KMS-11 (cell line): ENCODE measurements around the gene PCDHAC2.

Experiments used
- H2AFZ ChIP-seq: fragments of 200-600 bp; sonication (generic); 2 replicates; pipeline ENCODE4 v1.6.1; 2016; ENCODE audit warnings: antibody characterized with exemption, mixed run types, low read depth
- H3K27ac ChIP-seq: fragments of 200-600 bp; sonication (generic); 2 replicates; pipeline ENCODE4 v1.6.1; 2016; ENCODE audit warnings: mild to moderate bottlenecking, mixed run types
- H3K27me3 ChIP-seq: fragments of 200-600 bp; sonication (generic); 2 replicates; pipeline ENCODE4 v1.6.1; 2017; ENCODE audit warnings: mild to moderate bottlenecking, low read depth, mixed run types, moderate library complexity; ENCODE audit not compliant: insufficient read depth
- H3K36me3 ChIP-seq: fragments of 200-600 bp; sonication (generic); 2 replicates; pipeline ENCODE4 v1.6.1; 2017; ENCODE audit warnings: mild to moderate bottlenecking, mixed run types; ENCODE audit not compliant: insufficient read depth
- H3K4me1 ChIP-seq: fragments of 200-600 bp; sonication (generic); 2 replicates; pipeline ENCODE4 v1.6.1; 2016; ENCODE audit warnings: mild to moderate bottlenecking, low read depth, mixed run types; ENCODE audit not compliant: poor library complexity, severe bottlenecking
- H3K4me2 ChIP-seq: fragments of 200-600 bp; sonication (generic); 2 replicates; pipeline ENCODE4 v1.7.0; 2016; ENCODE audit warnings: mild to moderate bottlenecking, mixed run types
- H3K4me3 ChIP-seq: fragments of 200-600 bp; sonication (generic); IDR thresholded peaks from 2 replicates; pipeline ENCODE4 v1.6.1; 2017; ENCODE audit warnings: low read depth, low read length, mixed read lengths; ENCODE audit not compliant: insufficient read depth
- H3K79me2 ChIP-seq: fragments of 200-600 bp; sonication (generic); 2 replicates; pipeline ENCODE4 v1.6.1; 2016; ENCODE audit warnings: low read depth, mixed run types; ENCODE audit not compliant: insufficient read depth
- H3K9ac ChIP-seq: fragments of 200-600 bp; sonication (generic); 2 replicates; pipeline ENCODE4 v1.6.1; 2016; ENCODE audit warnings: mild to moderate bottlenecking, mixed run types
- H4K20me1 ChIP-seq: fragments of 200-600 bp; sonication (generic); 2 replicates; pipeline ENCODE4 v1.6.1; 2016; ENCODE audit warnings: mild to moderate bottlenecking, mixed run types; ENCODE audit not compliant: insufficient read depth
- CTCF ChIP-seq: fragments of 200-600 bp; sonication (generic); conservative IDR thresholded peaks from 2 replicates; pipeline ENCODE4 v1.6.1; 2017; ENCODE audit warnings: low read depth, mild to moderate bottlenecking, antibody characterized with exemption, low read length, moderate library complexity, mixed read lengths

The PCDHAC2 gene

GRCh38 chr5:140988100-140988499, 21.8 kb downstream of the PCDHAC2 start:
- Histone ChIP-seq H3K27me3 (no peaks in the 10 kb centered on the region), H3K9ac (no peak overlapping the region), H2AFZ (no peak overlapping the region), H3K27ac (no peak overlapping the region), H3K36me3 (no peaks in the 10 kb centered on the region), H3K79me2 (no peaks in the 10 kb centered on the region), H3K4me1 (no peaks in the 10 kb centered on the region), H3K4me3 (no peak overlapping the region), H4K20me1 (no peaks in the 10 kb centered on the region), H3K4me2 (no peak overlapping the region)
- TF ChIP-seq CTCF: no peak

GRCh38 chr5:140988608-140989007, 22.3 kb downstream of the PCDHAC2 start:
- Histone ChIP-seq H3K9ac (no peak overlapping the region), H3K4me2 (no peak overlapping the region), H3K4me1 (no peaks in the 10 kb centered on the region), H3K27ac (no peak overlapping the region), H3K36me3 (no peaks in the 10 kb centered on the region), H3K27me3 (no peaks in the 10 kb centered on the region), H4K20me1 (no peaks in the 10 kb centered on the region), H3K4me3 (no peak overlapping the region), H2AFZ (no peak overlapping the region), H3K79me2 (no peaks in the 10 kb centered on the region)
- no peak for TF ChIP-seq CTCF

GRCh38 chr5:140989254-140990020, 23.2 kb downstream of the PCDHAC2 start:
- Histone ChIP-seq H3K27me3 (no peaks in the 10 kb centered on the region), H3K9ac (no peak overlapping the region), H4K20me1 (no peaks in the 10 kb centered on the region), H3K79me2 (no peaks in the 10 kb centered on the region), H3K4me1 (no peaks in the 10 kb centered on the region), H3K4me2 (no peak overlapping the region), H2AFZ (no peak overlapping the region), H3K27ac (no peak overlapping the region), H3K36me3 (no peaks in the 10 kb centered on the region), H3K4me3 (no peak overlapping the region)
- TF ChIP-seq CTCF: no peak

- no peaks in the 10 kb centered on the region for H3K36me3 ChIP-seq
- H3K4me2 ChIP-seq: no peak overlapping the region
- H3K79me2 ChIP-seq: no peaks in the 10 kb centered on the region
- TF ChIP-seq CTCF: no peak
- no peak overlapping the region for H3K4me3 ChIP-seq
- no peaks in the 10 kb centered on the region for H3K4me1 ChIP-seq
- no peak overlapping the region for H3K27ac ChIP-seq
- no peak overlapping the region for H3K9ac ChIP-seq
- H2AFZ ChIP-seq: no peak overlapping the region
- no peaks in the 10 kb centered on the region for H4K20me1 ChIP-seq
- no peaks in the 10 kb centered on the region for H3K27me3 ChIP-seq
Observed at GRCh38 chr5:140992828-140993227, 26.6 kb downstream of the PCDHAC2 start.
